NB4 (cell line): ENCODE results near the gene EBI3.

ENCODE experiments used
- CTCF ChIP-seq: IDR thresholded peaks from one replicate; pipeline ENCODE4 v1.5.1; 2012; ENCODE audit warnings: low read depth, low read length
- MYC ChIP-seq: IDR thresholded peaks from 2 replicates; pipeline ENCODE4 v1.6.1; 2011; ENCODE audit warnings: low read depth, low read length
- POLR2A ChIP-seq: IDR thresholded peaks from 2 replicates; pipeline ENCODE4 v1.6.1; 2011; ENCODE audit warnings: mild to moderate bottlenecking; ENCODE audit not compliant: insufficient read length; ENCODE audit errors: extremely low read depth
- TF ChIP-seq, protein P1 (sequence below): IDR thresholded peaks from 2 replicates; pipeline ENCODE4 v1.6.1; 2011; ENCODE audit warnings: low read depth, low read length

GRCh38 chr19:4264812-4265211 is 35.5 kb downstream of the EBI3 start:
- TF ChIP-seq CTCF (no peak), POLR2A (no peak), MYC (no peak)
- TF ChIP-seq, protein P1, sequence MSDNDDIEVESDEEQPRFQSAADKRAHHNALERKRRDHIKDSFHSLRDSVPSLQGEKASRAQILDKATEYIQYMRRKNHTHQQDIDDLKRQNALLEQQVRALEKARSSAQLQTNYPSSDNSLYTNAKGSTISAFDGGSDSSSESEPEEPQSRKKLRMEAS = no peak
